PC-9 (cell line): ENCODE results near the gene SYF2.

Experiments
- CTCF ChIP-seq: fragments of 200-600 bp; sonication (generic); conservative IDR thresholded peaks from 2 replicates; pipeline ENCODE4 v1.6.1; 2017; ENCODE audit warnings: mixed run types, antibody characterized with exemption, mild to moderate bottlenecking, moderate library complexity
- EZH2 ChIP-seq: fragments of 200-600 bp; sonication (generic); IDR thresholded peaks from 2 replicates; pipeline ENCODE4 v1.8.0; 2017; ENCODE audit warnings: antibody characterized with exemption, low read depth

- TF ChIP-seq EZH2 (no peak), CTCF (no peak)
Measured at GRCh38 chr1:25246600-25247023, 14.3 kb upstream of the SYF2 start.
